Measurements from ENCODE around the gene PAQR8. TPM values are rescaled to one million over a fixed set of nuclear protein-coding genes. Genes with fewer than 3 reads are reported as not detected.

The PAQR8 gene
- polyA plus RNA-seq, 4 donors: 14.1 to 78.4 (median 28.6) TPM

- Histone ChIP-seq H3K4me3 (ENCODE audit: low read depth in 1 of 3, low read length in 3 of 3) (no peak overlapping the region), H3K9me3 (ENCODE audit: control insufficient read depth in 2 of 2, insufficient read depth in 1 of 2, low read depth in 1 of 2, low read length in 1 of 2) (no peaks in the 10 kb centered on the region), H3K27me3 (ENCODE audit: control insufficient read depth in 3 of 3, insufficient read depth in 3 of 3, low read length in 3 of 3) (no peaks in the 10 kb centered on the region), H3K36me3 (ENCODE audit: control insufficient read depth in 3 of 3, insufficient read depth in 2 of 3, low read depth in 1 of 3, low read length in 3 of 3) (no peaks in the 10 kb centered on the region), H3K4me1 (ENCODE audit: control insufficient read depth in 3 of 3, insufficient read depth in 2 of 3, low read depth in 1 of 3, low read length in 2 of 3) (peaks cover 0 to 30% (median 3%) of the 10 kb centered on the region in 3 donors), H3K27ac (ENCODE audit: low read depth in 1 of 3, low read length in 2 of 3) (peak overlapping the region; percentile 30 to 55 (median 46))
- WGBS, 3 donors: 14 to 26% (median 19%) methylated on average over 5 of the region's 5 CpGs
- FAIRE-seq (no peak), DNase-seq (peak; percentile 74)
Measured at GRCh38 chr6:52352239-52353018, 9.5 kb upstream of the PAQR8 start.

- Histone ChIP-seq H3K4me3 (ENCODE audit: low read depth in 1 of 3, low read length in 3 of 3) (no peak overlapping the region), H3K36me3 (ENCODE audit: control insufficient read depth in 3 of 3, insufficient read depth in 2 of 3, low read depth in 1 of 3, low read length in 3 of 3) (no peaks in the 10 kb centered on the region), H3K9me3 (ENCODE audit: control insufficient read depth in 2 of 2, insufficient read depth in 1 of 2, low read depth in 1 of 2, low read length in 1 of 2) (no peaks in the 10 kb centered on the region), H3K27ac (ENCODE audit: low read depth in 1 of 3, low read length in 2 of 3) (peak overlapping the region; percentile 49 to 79 (median 71)), H3K4me1 (ENCODE audit: control insufficient read depth in 3 of 3, insufficient read depth in 2 of 3, low read depth in 1 of 3, low read length in 2 of 3) (peaks cover 0 to 39% (median 3%) of the 10 kb centered on the region in 3 donors), H3K27me3 (ENCODE audit: control insufficient read depth in 3 of 3, insufficient read depth in 3 of 3, low read length in 3 of 3) (no peaks in the 10 kb centered on the region)
- DNase-seq (peak; percentile 70 to 90), FAIRE-seq (no peak)
- WGBS, 3 donors: 18 to 48% (median 27%) methylated on average over 2 of the region's 2 CpGs
Measured at GRCh38 chr6:52356017-52356416, 5.9 kb upstream of the PAQR8 start.

GRCh38 chr6:52359403-52359802, 2.5 kb upstream of the PAQR8 start:
- peaks cover 0 to 37% (median 3%) of the 10 kb centered on the region in 3 donors for H3K4me1 ChIP-seq (ENCODE audit: control insufficient read depth in 3 of 3, insufficient read depth in 2 of 3, low read depth in 1 of 3, low read length in 2 of 3)
- no peaks in the 10 kb centered on the region for H3K9me3 ChIP-seq (ENCODE audit: control insufficient read depth in 2 of 2, insufficient read depth in 1 of 2, low read depth in 1 of 2, low read length in 1 of 2)
- WGBS, 3 donors: 70 to 92% (median 89%) methylated on average over 1 of the region's 1 CpG
- H3K4me3 ChIP-seq (ENCODE audit: low read depth in 1 of 3, low read length in 3 of 3): no peak overlapping the region
- DNase-seq (no peak), FAIRE-seq (no peak)
- no peaks in the 10 kb centered on the region for H3K36me3 ChIP-seq (ENCODE audit: control insufficient read depth in 3 of 3, insufficient read depth in 2 of 3, low read depth in 1 of 3, low read length in 3 of 3)
- no peak overlapping the region for H3K27ac ChIP-seq (ENCODE audit: low read depth in 1 of 3, low read length in 2 of 3)
- no peaks in the 10 kb centered on the region for H3K27me3 ChIP-seq (ENCODE audit: control insufficient read depth in 3 of 3, insufficient read depth in 3 of 3, low read length in 3 of 3)

- Histone ChIP-seq H3K36me3 (ENCODE audit: control insufficient read depth in 3 of 3, insufficient read depth in 2 of 3, low read depth in 1 of 3, low read length in 3 of 3) (no peaks in the 10 kb centered on the region), H3K4me1 (ENCODE audit: control insufficient read depth in 3 of 3, insufficient read depth in 2 of 3, low read depth in 1 of 3, low read length in 2 of 3) (peaks cover 0 to 37% (median 3%) of the 10 kb centered on the region in 3 donors), H3K27ac (ENCODE audit: low read depth in 1 of 3, low read length in 2 of 3) (no peak overlapping the region), H3K4me3 (ENCODE audit: low read depth in 1 of 3, low read length in 3 of 3) (no peak overlapping the region), H3K9me3 (ENCODE audit: control insufficient read depth in 2 of 2, insufficient read depth in 1 of 2, low read depth in 1 of 2, low read length in 1 of 2) (no peaks in the 10 kb centered on the region), H3K27me3 (ENCODE audit: control insufficient read depth in 3 of 3, insufficient read depth in 3 of 3, low read length in 3 of 3) (no peaks in the 10 kb centered on the region)
- FAIRE-seq (no peak), DNase-seq (no peak)
- WGBS, 3 donors: 84 to 88% (median 87%) methylated on average over 3 of the region's 3 CpGs
Measured at GRCh38 chr6:52360028-52360427, 1.9 kb upstream of the PAQR8 start.

- Histone ChIP-seq H3K36me3 (ENCODE audit: control insufficient read depth in 3 of 3, insufficient read depth in 2 of 3, low read depth in 1 of 3, low read length in 3 of 3) (no peaks in the 10 kb centered on the region), H3K4me1 (ENCODE audit: control insufficient read depth in 3 of 3, insufficient read depth in 2 of 3, low read depth in 1 of 3, low read length in 2 of 3) (peaks cover 0 to 32% (median 0%) of the 10 kb centered on the region in 3 donors), H3K27ac (ENCODE audit: low read depth in 1 of 3, low read length in 2 of 3) (peak overlapping the region in 2 of 3 donors; percentile 80 to 93), H3K9me3 (ENCODE audit: control insufficient read depth in 2 of 2, insufficient read depth in 1 of 2, low read depth in 1 of 2, low read length in 1 of 2) (no peaks in the 10 kb centered on the region), H3K27me3 (ENCODE audit: control insufficient read depth in 3 of 3, insufficient read depth in 3 of 3, low read length in 3 of 3) (no peaks in the 10 kb centered on the region), H3K4me3 (ENCODE audit: low read depth in 1 of 3, low read length in 3 of 3) (peak overlapping the region in 1 of 3 donors; percentile 49)
- FAIRE-seq (no peak), DNase-seq (peak; percentile 42 to 62)
- 75 to 81% (median 79%) methylated on average over 11 of the region's 11 CpGs for WGBS, 3 donors
Measured at GRCh38 chr6:52360601-52361413, 1.1 kb upstream of the PAQR8 start.

GRCh38 chr6:52361414-52361944, 472 bp upstream of the PAQR8 start:
- H3K36me3 ChIP-seq (ENCODE audit: control insufficient read depth in 3 of 3, insufficient read depth in 2 of 3, low read depth in 1 of 3, low read length in 3 of 3): no peaks in the 10 kb centered on the region
- peak in 1 of 2 donors; percentile 50 for DNase-seq
- peaks cover 0 to 27% (median 0%) of the 10 kb centered on the region in 3 donors for H3K4me1 ChIP-seq (ENCODE audit: control insufficient read depth in 3 of 3, insufficient read depth in 2 of 3, low read depth in 1 of 3, low read length in 2 of 3)
- H3K27me3 ChIP-seq (ENCODE audit: control insufficient read depth in 3 of 3, insufficient read depth in 3 of 3, low read length in 3 of 3): no peaks in the 10 kb centered on the region
- peak overlapping the region; percentile 49 to 97 (median 68) for H3K4me3 ChIP-seq (ENCODE audit: low read depth in 1 of 3, low read length in 3 of 3)
- H3K27ac ChIP-seq (ENCODE audit: low read depth in 1 of 3, low read length in 2 of 3): peak overlapping the region; percentile 80 to 93 (median 87)
- 23 to 35% (median 30%) methylated on average over 18 of the region's 18 CpGs for WGBS, 3 donors
- H3K9me3 ChIP-seq (ENCODE audit: control insufficient read depth in 2 of 2, insufficient read depth in 1 of 2, low read depth in 1 of 2, low read length in 1 of 2): no peaks in the 10 kb centered on the region
- FAIRE-seq: no peak

GRCh38 chr6:52362443-52363227, 684 bp downstream of the PAQR8 start:
- H3K4me3 ChIP-seq (ENCODE audit: low read depth in 1 of 3, low read length in 3 of 3): peak overlapping the region; percentile 68 to 97 (median 91)
- H3K27me3 ChIP-seq (ENCODE audit: control insufficient read depth in 3 of 3, insufficient read depth in 3 of 3, low read length in 3 of 3): no peaks in the 10 kb centered on the region
- 1% methylated on average over 55 to 57 of the region's 57 CpGs for WGBS, 3 donors
- H3K9me3 ChIP-seq (ENCODE audit: control insufficient read depth in 2 of 2, insufficient read depth in 1 of 2, low read depth in 1 of 2, low read length in 1 of 2): no peaks in the 10 kb centered on the region
- peaks cover 0 to 6% (median under 1%) of the 10 kb centered on the region in 3 donors for H3K36me3 ChIP-seq (ENCODE audit: control insufficient read depth in 3 of 3, insufficient read depth in 2 of 3, low read depth in 1 of 3, low read length in 3 of 3)
- peak; percentile 44 to 73 for DNase-seq
- peak overlapping the region; percentile 87 to 92 (median 87) for H3K27ac ChIP-seq (ENCODE audit: low read depth in 1 of 3, low read length in 2 of 3)
- peaks cover 0 to 24% (median 0%) of the 10 kb centered on the region in 3 donors for H3K4me1 ChIP-seq (ENCODE audit: control insufficient read depth in 3 of 3, insufficient read depth in 2 of 3, low read depth in 1 of 3, low read length in 2 of 3)
- no peak for FAIRE-seq
